K562 (cell line): Measurements from ENCODE around the gene PDE5A. TPM values are rescaled to one million over a fixed set of nuclear protein-coding genes. Genes with fewer than 3 reads are reported as not detected.

Source experiments
- ATAC-seq: fragments of 200-7000 bp; cut with Tn5 transposase; 3 replicates; pipeline ENCODE4 v1.9.1; 2020; ENCODE audit warnings: moderate library complexity
- BruUV-seq: library from RNA; stranded (reverse); fragments of 400-500 nt; replicated peaks from 2 replicates; lab custom pipeline; 2021; lab: Mats Ljungman, UMichigan
- CTCF ChIA-PET: fragments of 300-600 bp; formaldehyde crosslinking; extraction: SDS; loops from one replicate; lab custom pipeline; 2021; ENCODE audit warnings: low intra/inter-chr PET ratio; lab: Yijun Ruan, JAX
- POLR2A ChIA-PET: fragments of 300-600, 350-650 bp; sonication (Branson Sonifier 250); formaldehyde crosslinking; extraction: SDS; loops from one replicate; lab custom pipeline; 2021; ENCODE audit warnings: antibody characterized with exemption, inconsistent platforms; lab: Yijun Ruan, JAX
- DNase-seq, 4 experiments: peaks; one replicate each; pipeline versions ENCODE4 v3.0.0 to v3.0.0-alpha.2; 2011 to 2018; ENCODE audit warnings: low spot score in 3 of 4, mixed read lengths in 3 of 4; ENCODE audit errors: extremely low read depth in 1 of 4
- FAIRE-seq: peaks from 2 replicates; lab custom pipeline; 2011; peaks lifted over from hg19 to GRCh38; lab: Jason Lieb, UNC
- H2AFZ ChIP-seq: 2 replicates; pipeline ENCODE4 v1.6.0; 2011; ENCODE audit warnings: low read depth, low read length, control low read depth, inconsistent platforms
- H3K27ac ChIP-seq: fragments of 200-600 bp; 3 replicates; pipeline ENCODE4 v1.8.0; 2011; ENCODE audit warnings: low read depth, mild to moderate bottlenecking, control low read depth, inconsistent platforms, low read length, moderate library complexity, mixed read lengths; ENCODE audit errors: extremely low read depth
- H3K27me3 ChIP-seq, 2 experiments: fragments of 300-600 bp in 1 of 2; 2 replicates in 1 of 2; 3 replicates in 1 of 2; pipeline versions ENCODE4 v1.6.0 to v1.8.0; 2011; ENCODE audit warnings: inconsistent platforms in 2 of 2, low read length in 2 of 2, mild to moderate bottlenecking in 1 of 2, mixed read lengths in 1 of 2, moderate library complexity in 1 of 2; ENCODE audit not compliant: control insufficient read depth in 2 of 2, insufficient read depth in 2 of 2
- H3K36me3 ChIP-seq: fragments of 300-600 bp; 3 replicates; pipeline ENCODE4 v1.8.0; 2011; ENCODE audit warnings: mild to moderate bottlenecking, low read length, inconsistent platforms; ENCODE audit not compliant: control insufficient read depth, insufficient read depth
- H3K4me1 ChIP-seq, 2 experiments: fragments of 200-600 bp in 1 of 2; replicated peaks in 1 of 2; 2 replicates in 1 of 2; 3 replicates in 1 of 2; pipeline versions ENCODE4 v1.5.1 to v1.8.0; 2011; ENCODE audit warnings: inconsistent platforms in 2 of 2, low read length in 2 of 2, mild to moderate bottlenecking in 1 of 2, mixed read lengths in 1 of 2, moderate library complexity in 1 of 2; ENCODE audit not compliant: control insufficient read depth in 2 of 2, insufficient read depth in 2 of 2
- H3K4me2 ChIP-seq: 2 replicates; pipeline ENCODE4 v1.6.1; 2011; ENCODE audit warnings: low read length, control low read depth, inconsistent platforms, mixed read lengths; ENCODE audit not compliant: insufficient read depth
- H3K4me3 ChIP-seq: fragments of 200-600 bp; sonication (generic), shearing (Covaris generic); 2 replicates; pipeline ENCODE4 v1.5.1; 2016; ENCODE audit warnings: control low read depth, inconsistent platforms
- H3K79me2 ChIP-seq: fragments of 200-600 bp; 3 replicates; pipeline ENCODE4 v1.8.0; 2011; ENCODE audit warnings: low read length, inconsistent platforms; ENCODE audit not compliant: control insufficient read depth, insufficient read depth
- H3K9ac ChIP-seq, 2 experiments: 2 replicates each; pipeline versions ENCODE4 v1.6.0 to v1.6.1; 2011; ENCODE audit warnings: low read depth in 2 of 2, low read length in 2 of 2, control low read depth in 1 of 2, inconsistent platforms in 1 of 2, mild to moderate bottlenecking in 1 of 2, mixed read lengths in 1 of 2; ENCODE audit not compliant: insufficient read depth in 1 of 2
- H3K9me1 ChIP-seq: one replicate; pipeline ENCODE4 v1.6.0; 2011; ENCODE audit warnings: inconsistent platforms, mild to moderate bottlenecking, low read length, moderate library complexity; ENCODE audit not compliant: control insufficient read depth, insufficient read depth
- H3K9me3 ChIP-seq: replicated peaks from 2 replicates; pipeline ENCODE4 v1.5.1; 2011; ENCODE audit warnings: low read depth, low read length, inconsistent platforms; ENCODE audit not compliant: control insufficient read depth, insufficient read depth
- H4K20me1 ChIP-seq: replicated peaks from 2 replicates; pipeline ENCODE4 v1.6.1; 2011; ENCODE audit warnings: low read length, inconsistent platforms, mixed read lengths; ENCODE audit not compliant: control insufficient read depth, insufficient read depth
- SIRT6 ChIP-seq: IDR thresholded peaks from one replicate; pipeline ENCODE4 v1.6.1; 2012; ENCODE audit warnings: low read depth, mild to moderate bottlenecking, control low read depth, inconsistent platforms, low read length, moderate library complexity
- SMAD4 ChIP-seq: fragments of 250-450 bp; sonication (Bioruptor Pico); conservative IDR thresholded peaks from 2 replicates; pipeline ENCODE4 v1.8.0; 2021; ENCODE audit warnings: inconsistent platforms, mild to moderate bottlenecking, moderate library complexity
- ZBTB43 ChIP-seq: sonication (generic); formaldehyde crosslinking; IDR thresholded peaks from 2 replicates; pipeline ENCODE4 v1.8.0; 2023; ENCODE audit warnings: mild to moderate bottlenecking, missing genetic modification reagents
- ZNF384 ChIP-seq: IDR thresholded peaks from 2 replicates; pipeline ENCODE4 v1.6.1; 2012; ENCODE audit warnings: low read depth, low read length, improper control_type of control experiment
- WGBS: fragments of 100-300 bp; shearing (Covaris generic); methylation state at CpG from one replicate; pipeline ENCODE4 v1.1.6; 2016; ENCODE audit warnings: low coverage, mixed read lengths; ENCODE audit not compliant: insufficient coverage; ENCODE audit errors: missing lambda C conversion rate; 5-methylcytosine and 5-hydroxymethylcytosine counted together
- in situ Hi-C: fragments of 300-500 bp; cut with MboI; formaldehyde crosslinking; loops from 4 replicates; pipeline ENCODE4 v1.15.0; 2018; ENCODE audit warnings: inconsistent platforms, mixed read lengths
- intact Hi-C: fragments of 100-400 bp; cut with micrococcal nuclease; formaldehyde crosslinking; loops from 2 replicates; pipeline ENCODE4 v1.14.2; 2022
- polyA plus RNA-seq, 8 experiments: library from polyadenylated mRNA; depleted of rRNA in 4 of 8; stranded (reverse) in 5 of 8; unstranded in 3 of 8; fragments of >200 nt; fragmentation: Nextera tagmentation in 2 of 8; fragmentation: Illumina TruSeq in 1 of 8; extraction: Ambion mirVana in 2 of 8; extraction: Trizol in 1 of 8; gene quantifications; 2 replicates each; pipeline versions ENCODE4 v1.2.1 to v1.2.3, GENCODE V29; 2011 to 2014; ENCODE audit warnings: inconsistent platforms in 1 of 8, missing spikeins in 1 of 8
- total RNA-seq, 7 experiments: library from RNA; depleted of rRNA in 6 of 7; stranded (reverse); fragments of >200 nt in 6 of 7; fragmentation: Illumina TruSeq in 2 of 7; extraction: Trizol in 2 of 7; gene quantifications; 2 replicates each; pipeline versions ENCODE4 v1.2.1 to v1.2.3, GENCODE V29; 2011 to 2021; ENCODE audit warnings: low replicate concordance in 1 of 7
- TF ChIP-seq, protein P1 (sequence below): fragments of 450-650 bp; IDR thresholded peaks from 2 replicates; pipeline ENCODE4 v1.6.1; 2016; ENCODE audit warnings: low read depth, mild to moderate bottlenecking, moderate library complexity

The PDE5A gene
- total and polyA plus RNA-seq, 9 of the 15 experiments (the other 6 are each of a cell fraction or from before 2014, with no cell fraction given), result 0.07 to 1.9 (median 0.29) TPM

DNA sequence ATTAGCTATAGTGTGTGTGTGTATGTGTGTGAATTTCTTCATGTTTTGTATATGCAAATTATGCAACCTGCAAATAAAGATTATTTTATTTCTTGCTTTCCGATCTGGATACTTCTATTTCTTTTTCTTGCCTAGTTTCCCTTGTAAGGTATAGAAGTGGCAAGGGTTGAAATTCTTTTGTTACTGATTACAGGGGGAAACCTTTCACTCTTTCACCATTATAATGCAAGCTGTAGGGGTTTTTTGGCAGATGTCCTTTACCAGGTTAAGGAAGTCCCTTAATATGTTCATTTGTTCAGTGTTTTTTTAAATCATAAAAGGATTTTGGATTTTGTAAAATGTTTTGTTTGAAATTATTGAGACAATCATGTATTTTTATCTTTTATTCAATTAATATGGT, 44.3 kb upstream of the PDE5A start:
- POLR2A ChIA-PET, result no interaction called here
- no peak for FAIRE-seq

More for the DNA sequence above, 44.3 kb upstream of the PDE5A start:
- Histone ChIP-seq H3K4me1 (no peaks in the 10 kb centered on the region), H3K9me3 (no peaks in the 10 kb centered on the region), H3K79me2 (no peaks in the 10 kb centered on the region), H3K36me3 (no peaks in the 10 kb centered on the region), H3K4me2 (no peak overlapping the region), H3K9me1 (no peaks in the 10 kb centered on the region), H3K27me3 (no peaks in the 10 kb centered on the region), H2AFZ (no peak overlapping the region), H3K27ac (no peak overlapping the region), H3K4me3 (no peak overlapping the region), H3K9ac (no peak overlapping the region), H4K20me1 (no peaks in the 10 kb centered on the region)
- in situ Hi-C loops (no loop called here), intact Hi-C loops (no loop called here)
- DNase-seq (no peak), ATAC-seq (no peak)
- no TSS peak for BruUV-seq
- no peak for TF ChIP-seq ZNF384
- TF ChIP-seq, protein P1, sequence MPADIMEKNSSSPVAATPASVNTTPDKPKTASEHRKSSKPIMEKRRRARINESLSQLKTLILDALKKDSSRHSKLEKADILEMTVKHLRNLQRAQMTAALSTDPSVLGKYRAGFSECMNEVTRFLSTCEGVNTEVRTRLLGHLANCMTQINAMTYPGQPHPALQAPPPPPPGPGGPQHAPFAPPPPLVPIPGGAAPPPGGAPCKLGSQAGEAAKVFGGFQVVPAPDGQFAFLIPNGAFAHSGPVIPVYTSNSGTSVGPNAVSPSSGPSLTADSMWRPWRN, result no peak
- no peak for TF ChIP-seq SMAD4 (CRISPR knock-in tag)
- no peak for TF ChIP-seq ZBTB43 (CRISPR knock-in tag)
- no peak for TF ChIP-seq SIRT6
- CTCF ChIA-PET, result no interaction called here
- 0% methylated on average over 1 of the region's 1 CpG for WGBS
